Stimulated activated naive CD4-positive, alpha-beta T cell treated with Interleukin-2 at 50 U/mL for 16 hours (primary cell): ENCODE results near the gene C7.
A peak's percentile ranks its signal among the peaks of the same experiment; 100 is the strongest.
"Not testable (repeated sequence)": the region's sequence is repeated elsewhere in the genome, so short reads cannot be mapped to it uniquely, and the experiment has no call there.

Experiments
- DNase-seq: peaks from one replicate; lab custom pipeline; 2025; lab: John Stamatoyannopoulos, UW

The C7 gene

GRCh38 chr5:40909264-40909663, at the start of gene C7:
Gene C7, plus strand, starts transcription at chr5:40909497. Its CDS starts 114 bp downstream, at chr5:40909611.
- no peak for DNase-seq

DNA sequence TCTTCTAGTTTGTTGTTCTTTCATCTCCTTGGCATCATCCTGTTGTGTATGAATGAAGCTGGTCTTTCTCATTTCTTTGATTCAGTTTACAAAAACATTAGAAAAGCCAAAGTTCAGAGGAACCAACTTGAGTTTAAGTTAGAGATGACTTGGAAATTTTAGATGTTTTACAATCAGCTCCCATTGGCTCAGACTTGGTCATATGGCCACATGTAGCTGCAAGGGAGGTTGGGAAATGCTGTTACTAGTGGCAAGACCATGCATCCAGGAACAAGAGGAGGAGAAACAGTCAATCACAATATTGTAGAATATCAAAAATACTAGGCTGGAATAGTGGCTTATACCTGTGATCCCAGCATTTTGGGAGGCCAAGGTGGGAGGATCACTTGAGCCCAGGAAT, 48.6 kb upstream of the C7 start:
- no peak for DNase-seq

GRCh38 chr5:40865004-40865403, 44.3 kb upstream of the C7 start:
- not testable (repeated sequence) for DNase-seq

- DNase-seq: no peak
Observed at GRCh38 chr5:40866844-40867243, 42.5 kb upstream of the C7 start.

- DNase-seq: no peak
Observed at GRCh38 chr5:40869384-40869783, 39.9 kb upstream of the C7 start.

DNA sequence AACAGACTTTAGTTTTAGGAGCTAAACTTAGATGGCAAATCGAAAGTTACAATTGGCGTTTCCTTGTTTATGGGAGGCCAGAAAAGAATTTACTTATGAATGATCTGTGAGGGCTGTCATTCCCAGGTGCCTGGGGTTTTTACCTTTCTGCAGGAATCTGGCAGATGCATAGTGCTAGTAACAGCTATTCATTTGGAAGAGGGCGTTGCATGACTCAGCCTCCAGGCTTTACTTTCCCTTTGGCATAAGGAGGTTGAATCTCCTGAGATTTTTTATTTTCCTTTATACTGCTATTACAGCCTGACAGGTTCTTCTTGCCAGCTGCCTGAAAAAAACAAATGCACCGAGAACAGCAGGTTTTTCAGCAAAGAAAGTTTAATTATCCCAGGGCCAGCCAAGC, 38.1 kb upstream of the C7 start:
- DNase-seq: no peak

- not testable (repeated sequence) for DNase-seq
Observed at GRCh38 chr5:40872253-40872652, 37.0 kb upstream of the C7 start.

GRCh38 chr5:40873286-40873880, 35.9 kb upstream of the C7 start:
- no peak for DNase-seq

GRCh38 chr5:40875958-40876357, 33.3 kb upstream of the C7 start:
- no peak for DNase-seq

GRCh38 chr5:40877371-40877988, 31.8 kb upstream of the C7 start:
- DNase-seq: peak; percentile 5

DNA sequence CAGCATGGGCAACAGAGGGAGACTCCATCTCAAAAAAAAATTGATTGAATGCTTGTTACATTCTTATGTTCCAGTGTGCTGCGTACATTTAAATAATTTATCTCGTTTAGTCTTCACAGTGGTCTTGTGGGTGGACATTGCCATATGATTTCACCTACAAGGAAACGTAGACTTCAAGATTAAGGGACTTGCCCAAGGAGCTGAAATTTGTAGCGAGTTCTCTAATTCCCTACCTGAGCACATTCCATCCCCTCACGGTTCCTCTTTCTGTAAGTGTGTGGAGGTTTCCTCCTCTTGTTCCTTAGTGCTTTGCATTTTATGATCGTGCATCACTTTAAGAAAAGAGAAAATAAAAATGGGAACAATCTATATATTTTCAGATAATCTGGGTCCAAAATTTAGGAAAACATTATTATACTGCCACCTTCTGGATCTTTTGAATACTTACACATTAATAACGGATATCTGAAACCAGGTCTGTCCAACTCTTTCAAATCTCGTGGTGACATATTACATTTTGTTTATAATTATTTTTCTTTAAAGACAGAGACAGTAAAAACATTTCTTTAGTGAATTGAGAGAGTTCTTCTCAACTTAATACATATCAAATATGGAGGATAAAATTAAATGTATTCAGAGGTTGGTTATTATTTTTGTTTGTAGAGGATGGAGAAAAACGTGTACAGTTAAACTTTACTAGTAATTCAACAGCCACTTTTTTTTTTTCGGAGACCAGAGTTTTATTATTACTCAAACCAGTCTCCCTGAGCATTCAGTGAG, 29.9 kb upstream of the C7 start:
- DNase-seq: no peak

- no peak for DNase-seq
Observed at GRCh38 chr5:40882291-40882690, 27.0 kb upstream of the C7 start.

DNA sequence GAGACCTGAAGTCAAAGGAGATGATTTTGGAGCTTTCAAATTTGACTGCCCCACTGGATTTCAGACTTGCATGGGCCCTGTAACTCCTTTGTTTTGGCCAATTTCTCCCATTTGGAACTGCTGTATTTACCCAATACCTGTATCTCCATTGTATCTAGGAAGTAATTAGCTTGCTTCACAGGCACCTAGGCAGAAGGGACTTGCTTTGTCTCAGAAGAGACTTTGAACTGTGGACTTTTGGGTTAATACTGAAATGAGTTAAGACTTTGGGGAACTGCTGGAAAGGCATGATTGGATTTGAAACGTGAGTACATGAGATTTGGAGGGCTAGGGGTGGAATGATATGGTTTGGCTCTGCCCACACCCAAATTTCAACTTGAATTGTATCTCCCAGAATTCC, 26.2 kb upstream of the C7 start:
- not testable (repeated sequence) for DNase-seq

GRCh38 chr5:40895440-40896425, 13.6 kb upstream of the C7 start:
- not testable (repeated sequence) for DNase-seq

GRCh38 chr5:40904205-40904993, 4.9 kb upstream of the C7 start:
- peak; percentile 1 for DNase-seq

GRCh38 chr5:40904994-40905306, 4.3 kb upstream of the C7 start:
- no peak for DNase-seq

DNA sequence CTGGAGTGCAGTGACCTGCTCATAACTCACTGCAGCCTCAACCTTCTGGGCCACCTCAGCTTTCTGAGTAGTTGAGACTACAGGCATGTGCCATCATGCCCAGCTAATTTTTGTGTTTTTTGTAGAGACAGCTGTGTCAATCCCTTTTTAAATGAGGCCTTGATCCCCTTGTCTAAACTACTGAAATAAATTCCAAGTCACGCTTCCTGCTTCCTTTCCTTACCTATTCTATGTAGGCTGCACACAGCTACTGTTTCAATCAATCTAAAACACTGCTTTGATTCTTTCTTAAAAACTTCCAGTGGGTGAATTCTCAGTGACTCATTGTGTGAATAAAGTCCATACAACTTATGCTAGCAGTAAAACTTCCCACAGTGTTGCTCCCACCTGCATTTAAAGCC, 2.9 kb upstream of the C7 start:
- no peak for DNase-seq

- no peak for DNase-seq
Observed at GRCh38 chr5:40909723-40910122, 426 bp downstream of the C7 start.

GRCh38 chr5:40911266-40911665, 2.0 kb downstream of the C7 start:
- no peak for DNase-seq

- no peak for DNase-seq
Observed at GRCh38 chr5:40914835-40915234, 5.5 kb downstream of the C7 start.

DNA sequence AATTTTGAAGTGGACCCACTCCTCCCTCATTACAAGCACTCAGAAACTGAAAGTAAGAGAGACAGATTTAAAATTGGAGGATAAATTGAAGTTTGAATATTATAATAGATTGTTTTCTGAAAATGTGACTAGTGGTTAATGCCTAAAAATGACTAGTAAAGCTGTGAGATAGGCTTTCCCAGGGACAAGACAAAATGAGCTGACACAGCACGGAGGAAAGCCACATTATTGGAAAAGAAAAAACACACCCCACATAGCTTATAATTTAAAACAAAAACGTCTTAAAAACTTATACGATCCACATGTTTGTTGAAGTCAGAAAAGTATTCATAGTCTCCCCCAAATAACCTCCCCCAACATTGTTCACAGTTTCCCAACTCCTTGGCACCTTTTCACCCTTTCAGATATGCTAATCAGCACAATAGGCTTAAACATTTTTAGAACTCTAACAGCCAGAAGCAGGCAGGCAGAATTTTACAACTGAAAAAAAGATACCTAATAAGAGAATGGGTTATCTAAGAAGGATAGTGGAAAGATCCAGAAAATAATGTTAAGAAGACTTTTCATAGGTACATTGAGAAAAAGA, 6.1 kb downstream of the C7 start:
- DNase-seq: no peak
